IPS-NIHi7 (cell line): ENCODE results near the gene TRIP6.

Experiments used
- DNase-seq: peaks from one replicate; pipeline ENCODE4 v3.0.0; 2012; ENCODE audit warnings: mixed read lengths; ENCODE audit errors: extremely low spot score

The TRIP6 gene, protein sequence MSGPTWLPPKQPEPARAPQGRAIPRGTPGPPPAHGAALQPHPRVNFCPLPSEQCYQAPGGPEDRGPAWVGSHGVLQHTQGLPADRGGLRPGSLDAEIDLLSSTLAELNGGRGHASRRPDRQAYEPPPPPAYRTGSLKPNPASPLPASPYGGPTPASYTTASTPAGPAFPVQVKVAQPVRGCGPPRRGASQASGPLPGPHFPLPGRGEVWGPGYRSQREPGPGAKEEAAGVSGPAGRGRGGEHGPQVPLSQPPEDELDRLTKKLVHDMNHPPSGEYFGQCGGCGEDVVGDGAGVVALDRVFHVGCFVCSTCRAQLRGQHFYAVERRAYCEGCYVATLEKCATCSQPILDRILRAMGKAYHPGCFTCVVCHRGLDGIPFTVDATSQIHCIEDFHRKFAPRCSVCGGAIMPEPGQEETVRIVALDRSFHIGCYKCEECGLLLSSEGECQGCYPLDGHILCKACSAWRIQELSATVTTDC

DNA sequence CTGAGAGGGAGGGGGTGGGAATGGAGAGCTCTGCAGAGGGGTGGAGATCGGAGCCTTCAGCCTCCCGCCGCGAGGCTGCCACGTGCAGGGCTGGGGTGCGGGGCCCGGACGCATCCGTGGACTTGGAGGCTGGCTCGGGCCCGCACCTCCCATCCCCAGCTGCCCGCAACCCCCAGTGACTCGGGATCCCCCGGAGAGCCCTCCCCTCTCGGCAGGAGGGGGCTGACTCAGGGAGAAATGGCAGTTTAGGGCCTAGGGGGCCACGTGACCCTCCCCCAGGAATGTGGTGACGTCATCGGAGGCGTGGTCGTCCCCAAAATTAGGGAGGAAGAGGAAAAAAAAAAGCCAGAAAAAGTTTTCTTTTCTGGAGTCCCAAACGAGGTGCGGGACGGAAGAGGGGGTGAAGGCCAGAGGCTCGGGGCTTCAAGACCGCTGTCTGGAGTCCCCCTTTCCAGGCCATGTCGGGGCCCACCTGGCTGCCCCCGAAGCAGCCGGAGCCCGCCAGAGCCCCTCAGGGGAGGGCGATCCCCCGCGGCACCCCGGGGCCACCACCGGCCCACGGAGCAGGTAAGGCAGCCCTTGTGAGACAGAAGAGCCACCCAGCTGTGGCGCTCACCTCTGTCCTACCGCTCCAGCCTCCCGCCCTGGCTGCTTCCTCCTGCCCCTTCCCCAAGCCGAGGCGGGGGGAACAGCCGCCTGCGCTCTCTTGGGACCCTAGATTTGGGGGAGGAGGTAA is at the start of gene TRIP6:
Gene TRIP6 (plus strand): TSS at position 348 of the 736 bp plus-strand sequence. CDS start 111 bp downstream, at position 459.
- DNase-seq: peak; percentile 93

DNA sequence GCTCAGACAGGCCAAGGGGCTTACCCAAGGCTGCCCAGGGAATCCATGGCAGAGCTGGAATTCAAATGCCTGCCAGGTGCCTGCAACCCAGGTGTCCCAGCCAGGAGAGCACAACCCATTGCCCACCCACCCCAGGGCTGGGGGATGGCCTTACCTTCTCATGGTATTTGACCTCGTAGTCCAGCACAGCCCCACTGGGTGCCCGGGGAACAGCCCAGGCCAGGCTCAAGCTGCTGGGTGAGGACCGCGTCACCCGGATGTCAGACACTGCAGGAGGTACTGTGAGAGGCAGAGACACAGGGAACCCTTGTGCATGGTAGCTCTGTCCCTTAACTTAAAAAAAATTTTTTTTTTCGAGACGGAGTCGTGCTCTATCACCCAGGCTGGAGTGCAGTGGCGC is 48.8 kb upstream of the TRIP6 start:
- no peak for DNase-seq

DNA sequence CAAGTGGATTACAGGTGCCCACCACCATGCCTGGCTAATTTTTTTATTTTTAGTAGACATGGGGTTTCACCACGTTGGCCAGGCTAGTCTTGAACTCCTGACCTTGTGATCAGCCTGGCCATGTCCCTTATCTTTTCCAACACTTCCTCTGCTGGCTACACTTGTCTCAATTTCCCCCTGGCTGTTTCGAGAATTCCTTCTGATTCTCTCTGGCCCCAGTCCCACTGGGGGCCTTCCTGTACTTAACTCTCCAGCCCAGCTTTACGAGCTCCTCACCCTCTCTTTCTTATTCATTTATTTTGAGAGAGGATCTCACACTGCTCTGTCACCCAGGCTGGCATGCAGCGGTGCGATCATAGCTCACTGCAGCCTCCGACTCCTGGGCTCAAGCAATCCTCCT is 48.4 kb upstream of the TRIP6 start:
- DNase-seq: no peak

DNA sequence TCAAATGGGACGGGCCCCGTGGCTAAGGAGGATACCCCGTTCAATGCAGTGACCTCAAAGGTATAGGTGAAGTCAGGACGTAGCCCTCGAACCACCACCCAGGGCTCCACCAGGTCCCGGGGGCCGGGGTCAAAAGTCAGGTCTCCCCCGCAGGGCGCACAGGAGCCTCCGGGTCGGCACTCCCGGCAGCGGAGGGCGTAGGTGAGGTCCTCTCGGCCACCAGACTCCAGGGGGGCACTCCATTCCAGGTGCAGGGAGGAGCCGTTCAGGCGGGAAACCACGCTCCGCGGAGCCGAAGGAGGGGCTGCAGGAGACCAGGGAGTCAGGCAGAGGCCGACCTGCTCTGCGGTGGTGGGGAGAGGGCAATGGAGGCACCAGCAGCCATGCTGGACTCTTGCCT is 47.6 kb upstream of the TRIP6 start:
- no peak for DNase-seq

DNA sequence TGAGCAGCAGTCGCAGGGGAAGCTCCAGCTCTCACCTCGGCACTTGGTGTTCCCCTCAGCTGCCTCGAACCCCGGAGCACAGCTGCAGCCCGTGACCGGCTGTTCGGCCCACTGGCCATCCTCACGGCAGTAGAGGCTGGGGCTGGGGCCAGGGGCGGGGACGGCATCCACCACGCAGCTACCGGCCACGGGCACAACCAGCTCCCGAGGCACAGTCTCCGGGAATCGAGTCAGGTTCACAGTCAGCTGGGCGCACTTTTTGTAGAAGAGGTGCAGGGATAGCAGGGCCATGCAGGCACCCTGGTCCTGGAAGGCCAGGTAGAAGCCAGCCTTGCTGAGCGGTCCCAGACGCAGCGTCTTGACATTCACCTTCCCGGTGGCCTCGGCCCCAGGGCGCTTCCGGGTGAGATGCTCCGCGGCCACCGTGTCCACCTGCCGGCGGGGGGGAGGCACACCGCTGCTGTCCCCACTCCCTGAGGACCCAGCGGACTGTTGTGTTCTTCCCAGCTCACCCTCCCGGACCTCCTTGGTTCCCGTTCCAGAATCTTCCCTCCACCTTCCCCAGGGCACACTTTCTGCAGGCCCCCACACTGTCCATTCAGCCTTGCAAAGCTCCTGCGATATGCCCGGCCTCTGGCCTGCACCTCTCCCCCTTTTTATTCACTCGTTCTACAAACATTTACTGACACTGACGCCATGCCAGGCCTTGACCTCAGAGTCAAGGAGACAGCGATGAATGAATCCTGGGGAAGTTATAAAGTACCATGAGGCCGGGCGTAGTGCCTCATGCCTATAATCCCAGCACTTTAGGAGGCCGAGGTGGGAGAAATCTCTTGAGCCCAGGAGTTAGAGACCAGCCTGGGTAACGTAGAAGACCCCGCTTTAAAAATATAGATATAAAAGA is 44.7 kb upstream of the TRIP6 start:
- DNase-seq: peak; percentile 0

DNA sequence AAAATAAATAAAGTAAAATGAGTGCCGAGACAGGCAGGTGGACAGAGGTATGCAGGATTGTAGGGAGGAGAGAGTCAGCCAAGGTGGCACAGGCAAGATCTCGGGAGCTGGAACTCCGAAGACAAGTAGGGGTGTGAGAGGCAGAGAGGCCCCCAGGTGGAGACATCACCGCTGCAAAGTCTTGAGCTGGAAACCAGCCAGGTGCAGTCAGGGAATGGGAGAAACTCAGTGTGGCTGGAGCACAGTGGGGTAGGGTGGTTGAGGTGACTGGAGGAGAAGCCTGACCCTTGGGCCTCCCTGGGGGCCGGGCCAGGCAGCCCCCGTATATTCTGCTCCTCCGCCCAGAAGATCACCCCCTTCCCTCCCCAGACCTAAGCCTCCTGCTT is 44.1 kb upstream of the TRIP6 start:
- no peak for DNase-seq

DNA sequence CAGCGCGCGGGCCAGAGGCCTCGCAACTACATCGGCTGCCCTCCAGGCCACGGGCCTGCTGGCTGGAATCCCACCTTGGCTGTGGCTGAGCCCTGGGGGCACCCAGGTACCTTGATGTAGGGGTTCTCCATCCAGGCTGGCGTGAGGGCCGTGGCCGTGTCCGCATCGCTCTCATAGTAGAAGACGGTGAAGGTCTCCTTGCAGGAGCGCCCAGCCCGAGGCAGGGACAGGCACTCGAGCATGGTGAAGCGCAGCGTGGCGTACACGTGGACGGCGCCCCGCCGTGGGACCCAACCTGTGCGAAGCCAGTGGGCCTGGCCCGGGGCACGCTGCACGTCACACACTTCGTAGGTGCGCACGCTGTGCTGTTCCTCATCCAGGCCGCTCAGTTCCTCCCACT is 43.7 kb upstream of the TRIP6 start:
- DNase-seq: no peak

DNA sequence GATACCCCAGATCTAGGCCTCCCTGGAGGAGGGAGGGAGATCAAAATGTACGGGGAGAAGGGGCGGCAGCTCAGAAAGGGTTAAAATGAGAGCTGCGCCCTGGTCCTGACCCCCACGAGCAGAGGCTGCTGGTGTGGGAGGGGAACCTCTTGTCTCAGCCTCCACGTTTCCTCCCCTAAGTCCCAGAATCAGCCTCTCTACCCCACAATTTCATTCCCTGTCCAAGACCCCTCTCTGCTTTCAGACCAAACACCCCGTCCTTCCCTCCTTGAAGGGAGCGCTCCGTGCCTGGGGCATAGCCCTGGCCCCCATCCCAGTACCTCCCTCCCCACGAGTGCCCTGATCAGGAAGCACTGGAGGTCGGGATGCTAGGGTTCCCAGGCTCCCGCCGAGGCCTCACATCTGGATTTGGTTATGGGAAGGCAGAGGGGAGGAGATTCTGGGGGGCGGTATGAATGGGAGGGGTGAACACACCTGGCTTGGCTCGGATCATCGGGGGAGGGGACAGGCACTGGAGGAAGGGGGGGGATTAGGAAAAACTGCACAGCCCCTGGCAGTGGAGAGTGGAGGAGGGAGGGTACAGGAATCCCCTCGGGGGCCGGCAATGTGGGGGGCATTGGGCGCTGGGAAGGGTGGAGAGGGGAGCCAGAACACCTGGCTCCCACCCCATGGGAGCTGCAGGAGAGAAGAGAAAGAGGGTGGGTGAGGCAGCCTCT is 42.5 kb upstream of the TRIP6 start:
- no peak for DNase-seq

DNA sequence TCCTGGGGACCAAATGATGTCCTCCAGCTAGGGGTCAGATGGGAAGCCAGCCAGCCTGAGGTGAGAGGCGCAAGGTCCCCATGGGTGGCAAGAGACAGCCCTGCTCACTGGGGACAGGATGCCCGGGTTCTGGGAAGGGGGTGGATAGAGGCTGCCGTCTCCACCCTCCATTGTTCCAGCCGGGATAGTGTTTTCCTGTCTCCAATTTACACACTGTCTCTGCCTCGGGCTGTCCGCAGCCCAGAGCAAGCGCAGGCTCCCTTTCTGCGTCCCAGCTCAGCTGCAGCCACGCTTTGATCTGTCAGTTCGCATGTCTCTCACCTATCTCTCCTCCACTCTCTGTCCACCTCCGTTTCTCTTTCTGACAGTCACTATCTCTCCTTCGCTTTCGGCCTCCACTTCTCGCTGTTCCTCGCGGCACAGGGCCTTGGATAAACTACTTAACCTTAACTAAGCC is 41.9 kb upstream of the TRIP6 start:
- DNase-seq: no peak

DNA sequence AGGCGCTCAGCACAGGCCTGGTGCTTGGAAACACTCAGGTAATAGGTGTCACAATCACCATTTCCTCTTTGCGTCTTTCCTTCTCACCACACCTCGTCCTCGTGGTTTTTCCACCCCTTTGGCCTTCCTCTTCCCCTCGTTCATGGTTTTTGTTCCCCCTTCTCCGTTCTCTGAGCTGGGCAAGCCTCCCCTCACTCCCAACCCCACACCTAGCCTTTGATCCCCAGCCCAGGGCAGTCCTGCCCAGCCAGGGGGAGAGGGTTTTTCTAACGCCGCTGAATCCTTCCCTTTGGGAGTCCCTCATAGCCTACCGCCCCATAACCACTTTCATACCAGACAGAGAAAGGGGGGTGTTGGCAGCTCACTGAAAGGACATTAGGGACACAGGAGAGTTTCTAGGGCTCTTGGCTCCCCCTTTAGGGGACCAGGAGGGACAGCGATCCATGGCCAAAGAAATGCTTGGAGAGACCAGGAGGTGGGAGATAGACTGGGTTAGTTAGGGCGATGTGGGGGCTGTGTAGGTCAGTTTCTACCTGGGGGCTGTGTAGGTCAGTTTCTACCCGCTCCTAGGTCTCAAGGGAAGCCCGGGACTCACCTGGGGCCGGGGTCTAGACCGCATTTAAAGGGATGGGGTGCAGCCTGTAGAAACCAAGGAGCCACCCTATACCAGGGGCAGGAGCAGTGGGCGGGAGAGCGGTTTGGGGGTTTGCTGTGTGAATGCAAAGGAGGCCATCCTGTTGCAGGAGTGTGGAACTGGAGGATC is 41.3 kb upstream of the TRIP6 start:
- no peak for DNase-seq

DNA sequence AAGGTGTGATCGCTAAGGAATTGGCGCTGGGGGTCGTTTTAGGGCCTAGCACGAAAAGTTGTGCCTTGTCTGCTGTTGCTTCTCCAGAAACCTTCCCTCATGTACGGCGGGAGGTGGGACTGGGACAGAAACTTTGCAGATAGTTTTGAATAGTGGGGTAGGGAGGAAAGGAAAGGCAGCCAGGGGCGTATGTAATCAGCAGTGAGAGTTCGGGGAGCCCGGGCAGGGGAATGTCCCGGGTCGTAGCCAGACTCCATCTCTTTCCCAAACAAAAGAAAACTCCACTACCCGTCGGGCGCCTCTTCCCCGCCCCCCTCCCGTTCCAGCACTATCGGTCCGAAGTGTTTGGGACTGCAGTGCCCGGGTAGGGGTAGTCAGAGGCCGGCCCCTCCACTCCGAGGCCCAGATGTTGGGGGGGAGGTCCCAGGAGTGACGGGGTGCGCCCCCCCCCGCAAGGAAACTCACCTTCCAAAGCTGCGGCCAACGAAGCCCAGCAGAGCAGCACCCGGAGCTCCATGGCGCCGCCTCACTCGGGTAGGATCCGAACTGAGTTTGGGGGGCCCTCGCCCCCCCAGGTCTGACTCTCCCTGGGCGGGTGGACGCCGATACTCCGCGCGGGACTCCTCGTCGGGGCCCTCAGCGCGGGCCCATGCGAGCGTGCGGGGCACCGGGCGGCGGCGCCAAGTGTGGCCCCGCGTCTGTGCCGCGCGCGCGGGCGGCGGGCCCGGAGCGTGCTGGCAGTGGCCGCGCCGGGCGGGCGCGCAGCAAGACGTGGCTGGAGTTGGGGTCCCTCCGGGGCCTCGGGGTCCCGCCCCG is 40.5 kb upstream of the TRIP6 start:
- no peak for DNase-seq

DNA sequence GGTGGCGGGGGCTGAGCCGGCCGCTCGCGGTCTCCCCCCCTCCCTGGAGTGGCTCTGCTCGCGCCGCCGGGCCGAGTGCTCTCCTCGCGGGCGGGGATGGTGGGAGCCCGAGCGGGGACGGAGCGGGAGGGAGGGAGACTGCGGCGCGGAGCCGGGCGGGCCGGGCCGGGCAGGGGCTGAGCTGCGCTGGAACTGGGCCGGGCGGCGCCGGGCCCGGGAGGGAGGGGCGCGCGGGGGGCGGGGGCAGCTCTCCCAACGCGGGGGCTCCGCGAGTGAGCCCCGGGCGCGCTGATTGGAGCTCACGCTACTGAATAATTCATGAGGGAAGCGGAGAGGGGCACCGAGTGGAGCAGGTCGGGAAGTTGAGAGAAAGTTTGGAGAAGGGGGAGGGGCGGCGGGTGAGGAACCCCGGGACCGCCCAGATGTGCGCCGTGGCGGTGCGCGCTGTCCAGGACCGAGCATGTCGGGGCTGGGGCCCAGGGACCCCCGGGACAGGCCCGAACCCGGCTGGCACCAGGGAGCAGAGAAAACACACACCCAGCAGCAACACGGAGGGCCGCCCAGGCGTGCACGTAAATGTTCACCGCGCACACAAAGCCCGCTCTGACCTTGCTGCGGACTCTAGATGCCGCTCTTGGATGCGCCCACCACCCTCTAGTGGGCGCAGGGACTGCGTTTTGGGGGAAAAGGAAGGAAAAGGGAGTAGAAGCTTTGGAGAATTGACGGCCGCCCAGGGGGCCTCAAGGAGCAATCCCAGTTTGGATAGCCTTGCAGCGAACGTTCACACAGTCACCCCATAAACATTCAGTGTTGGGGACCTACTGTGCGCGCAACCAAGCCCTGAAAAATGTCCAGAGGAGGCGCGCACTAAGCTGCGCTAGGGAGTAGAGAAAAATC is 39.6 kb upstream of the TRIP6 start, which contains the start of gene EPHB4:
Gene EPHB4 (minus strand): TSS at position 194 of the 897 bp plus-strand sequence. CDS start 493 bp downstream, outside the sequence.
- peak; percentile 87 for DNase-seq

DNA sequence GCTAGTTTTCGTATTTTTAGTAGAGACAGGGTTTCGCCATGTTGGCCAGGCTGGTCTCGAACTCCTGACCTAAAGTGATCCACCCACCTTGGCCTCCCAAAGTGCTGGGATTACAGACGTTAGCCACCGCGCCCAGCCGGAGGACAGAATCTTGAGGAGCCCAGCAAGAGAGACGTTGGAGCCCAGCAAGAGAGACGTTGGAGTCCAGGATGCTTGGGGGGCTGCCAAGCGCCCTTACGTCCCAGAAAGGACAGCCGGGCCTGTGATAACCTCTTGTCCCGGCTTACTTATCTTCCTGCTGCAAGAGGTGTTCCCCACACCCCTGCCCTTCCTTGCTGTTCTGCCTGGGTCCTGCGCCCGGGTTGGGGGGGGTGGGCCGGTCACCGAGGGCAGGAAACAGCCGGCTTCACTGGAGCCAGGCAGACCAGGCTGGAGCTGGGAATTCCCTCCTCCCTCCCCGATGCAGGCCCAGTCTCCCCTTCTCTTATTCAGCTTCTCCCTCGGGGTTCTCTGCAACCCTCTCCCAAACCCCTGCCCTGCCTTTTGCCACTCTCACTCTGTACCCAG is 38.0 kb upstream of the TRIP6 start:
- no peak for DNase-seq

DNA sequence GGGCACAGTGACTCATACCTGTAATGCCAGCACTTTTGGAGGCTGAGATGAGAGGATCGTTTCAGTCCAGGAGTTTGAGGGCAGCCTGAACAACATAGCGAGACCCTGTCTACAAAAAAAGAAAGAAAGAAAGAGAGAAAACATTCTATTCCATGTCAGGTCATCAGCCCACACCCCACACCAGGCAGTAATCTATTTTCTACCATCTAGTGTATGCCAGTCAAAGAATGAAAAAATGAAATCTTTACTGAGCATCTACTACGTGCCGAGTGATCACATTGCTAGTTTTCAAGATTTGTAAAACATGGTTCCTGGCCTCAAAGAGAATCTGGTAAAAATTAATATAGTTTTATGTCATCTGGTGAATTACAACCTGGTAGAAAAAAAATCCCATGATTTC is 36.8 kb upstream of the TRIP6 start:
- no peak for DNase-seq

DNA sequence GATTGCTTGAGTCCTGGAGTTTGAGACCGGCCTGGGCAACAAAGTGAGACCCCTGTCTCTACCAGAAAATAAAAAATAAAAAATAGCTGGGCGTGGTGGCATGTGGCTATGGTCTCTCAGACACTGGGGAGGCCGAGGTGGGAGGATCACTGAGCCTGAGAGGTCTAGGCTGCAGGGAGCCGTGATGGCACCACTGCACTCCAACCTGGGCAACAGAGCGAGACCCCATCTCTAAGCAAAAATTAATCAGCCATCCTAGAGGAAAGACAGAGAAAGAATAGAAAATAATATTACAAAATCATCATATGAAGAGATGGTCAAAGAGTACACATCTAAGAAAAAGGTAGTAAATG is 34.9 kb upstream of the TRIP6 start:
- DNase-seq: no peak

DNA sequence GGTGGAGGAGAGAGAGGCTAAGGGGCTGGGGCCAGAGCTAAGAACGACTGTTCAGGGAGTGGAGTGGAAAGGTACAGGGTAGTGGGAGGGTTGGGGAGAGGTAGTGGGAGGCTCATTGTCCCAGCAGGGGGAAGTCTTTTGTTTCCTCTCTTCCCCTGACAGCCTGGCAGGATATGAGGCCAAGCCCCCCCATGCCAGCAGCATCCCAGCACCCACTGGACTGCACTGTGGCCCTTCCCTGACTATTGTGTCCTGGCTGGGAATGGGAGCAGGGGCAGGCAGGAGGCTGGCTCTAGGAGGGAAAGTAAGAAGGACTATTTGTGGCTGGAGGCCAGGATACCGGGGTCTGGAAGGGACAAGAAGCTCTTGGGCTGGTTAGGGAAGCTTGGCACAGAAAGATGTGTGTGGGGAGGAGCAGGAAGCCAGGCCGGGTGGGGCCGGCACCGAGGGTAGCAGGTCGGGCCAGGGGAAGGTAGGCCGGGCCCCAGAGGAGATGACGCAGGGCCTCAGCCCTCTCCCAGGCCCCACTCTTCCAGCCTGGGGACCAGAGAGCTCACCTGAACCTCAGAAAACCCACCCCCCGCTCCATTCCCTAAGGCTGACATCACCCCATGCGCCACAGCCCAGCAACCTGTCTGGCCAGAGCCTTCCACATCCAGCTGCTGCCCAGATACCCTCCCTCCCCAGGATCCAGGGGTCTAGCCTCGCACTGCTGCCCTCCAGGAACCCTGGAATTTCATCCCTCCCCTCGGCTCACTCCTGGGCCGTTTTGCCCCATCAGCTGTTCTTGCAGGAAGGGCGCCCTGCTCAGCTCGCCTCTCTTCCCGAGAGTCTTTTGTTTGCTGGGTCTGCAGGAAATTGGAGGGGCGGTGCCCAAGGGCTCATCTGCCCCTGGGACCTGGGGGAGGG is 31.0 kb upstream of the TRIP6 start:
- DNase-seq: peak; percentile 87

DNA sequence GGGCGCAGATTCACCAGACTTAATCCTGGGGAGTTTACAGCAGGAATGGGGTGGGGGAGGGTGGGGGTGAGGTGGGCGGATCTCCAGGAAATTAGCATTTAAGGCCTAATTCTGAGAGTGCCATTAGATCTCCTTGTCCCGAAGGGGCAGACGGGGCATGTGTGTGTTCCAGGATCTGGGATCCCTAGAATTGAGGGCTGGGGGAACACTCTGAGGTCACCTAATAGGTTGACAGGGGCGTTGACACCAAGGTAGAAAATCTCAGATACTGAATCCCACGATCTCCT is 30.4 kb upstream of the TRIP6 start:
- DNase-seq: no peak
